Right kidney (tissue), 1 donor: Measurements from ENCODE around the gene CLEC16A.

Experiments used
- DNase-seq: peaks from one replicate; pipeline ENCODE4 v3.0.0-alpha.2; 2016

Gene CLEC16A

GRCh38 chr16:11144122-11144521 is 199.8 kb downstream of the CLEC16A start:
- DNase-seq: no peak

- DNase-seq: no peak
Observed at GRCh38 chr16:11145173-11145818, 200.9 kb downstream of the CLEC16A start.

DNA sequence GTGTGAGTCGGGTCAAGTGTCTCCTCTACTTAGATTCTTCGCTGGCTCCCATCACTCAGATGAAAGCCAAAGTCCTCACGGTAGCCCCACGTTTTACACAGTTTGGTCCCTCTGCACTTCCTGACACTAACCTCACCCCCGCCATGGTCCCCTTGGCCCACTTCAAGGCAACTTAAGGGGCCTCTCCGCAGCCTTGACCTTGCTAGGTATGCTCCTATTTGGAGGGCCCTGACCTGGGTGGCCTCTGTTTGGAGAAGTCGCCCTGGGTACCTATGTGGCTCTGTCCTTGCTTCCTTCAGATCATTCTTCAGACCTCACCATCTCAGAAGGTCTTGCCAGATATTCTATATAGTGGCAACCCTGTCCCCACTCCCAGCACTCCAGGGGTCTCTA is 201.5 kb downstream of the CLEC16A start:
- DNase-seq: no peak

DNA sequence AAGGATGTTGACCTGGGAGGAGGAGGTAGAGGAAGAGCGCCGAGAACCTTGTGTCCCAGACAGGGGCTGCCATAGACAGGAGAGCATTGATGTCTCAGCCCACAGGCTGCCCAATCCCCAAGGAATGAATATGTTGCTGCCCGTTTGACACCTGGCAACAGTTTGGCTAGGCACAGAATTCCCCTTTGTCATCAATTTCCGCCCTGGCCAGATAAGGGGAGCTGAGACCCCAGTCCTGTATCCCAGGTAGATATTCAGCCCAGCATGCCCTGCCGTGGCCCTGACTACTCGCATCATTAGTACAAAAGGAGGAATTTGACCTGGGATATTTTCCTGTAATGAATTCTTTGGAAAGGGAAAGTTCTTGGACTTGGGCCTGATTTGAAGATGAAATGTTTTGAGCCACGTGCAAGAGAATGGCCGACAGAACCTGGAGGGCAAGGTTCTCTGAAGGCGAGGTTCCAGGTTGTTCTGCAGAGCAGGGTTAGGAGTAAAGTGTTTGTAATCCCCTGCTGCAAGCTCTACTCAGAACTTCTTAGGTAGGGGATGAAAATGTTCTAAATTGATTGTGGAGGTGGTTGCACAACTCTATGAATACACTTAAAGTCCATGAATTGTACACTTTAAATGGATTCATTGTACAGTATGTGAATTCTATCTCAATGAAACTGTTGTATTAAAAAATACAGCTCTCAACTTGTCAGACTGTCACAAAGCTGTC is 202.8 kb downstream of the CLEC16A start:
- no peak for DNase-seq

GRCh38 chr16:11147754-11148444 is 203.5 kb downstream of the CLEC16A start:
- no peak for DNase-seq

- DNase-seq: no peak
Observed at GRCh38 chr16:11149011-11149616, 204.8 kb downstream of the CLEC16A start.

DNA sequence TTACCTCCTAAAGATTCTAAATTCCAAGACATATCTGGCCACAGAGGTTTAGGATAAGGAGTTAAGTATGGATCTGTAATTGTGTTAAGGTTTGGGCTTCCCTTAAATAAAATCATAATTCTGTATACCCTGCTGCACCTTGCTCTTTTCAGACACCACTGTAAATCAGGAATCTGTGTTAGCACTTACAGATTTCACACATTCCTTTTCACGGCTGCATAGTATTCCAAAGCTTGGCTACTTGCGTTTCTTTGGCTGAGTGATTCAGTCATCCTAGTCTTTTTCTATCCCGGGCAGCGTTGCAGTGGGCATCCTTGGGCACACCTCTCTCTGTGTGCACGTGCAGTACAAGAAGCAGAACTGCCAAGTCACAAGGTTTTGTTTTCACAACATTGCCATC is 205.8 kb downstream of the CLEC16A start:
- DNase-seq: no peak

- no peak for DNase-seq
Observed at GRCh38 chr16:11151156-11151884, 207.0 kb downstream of the CLEC16A start.

DNA sequence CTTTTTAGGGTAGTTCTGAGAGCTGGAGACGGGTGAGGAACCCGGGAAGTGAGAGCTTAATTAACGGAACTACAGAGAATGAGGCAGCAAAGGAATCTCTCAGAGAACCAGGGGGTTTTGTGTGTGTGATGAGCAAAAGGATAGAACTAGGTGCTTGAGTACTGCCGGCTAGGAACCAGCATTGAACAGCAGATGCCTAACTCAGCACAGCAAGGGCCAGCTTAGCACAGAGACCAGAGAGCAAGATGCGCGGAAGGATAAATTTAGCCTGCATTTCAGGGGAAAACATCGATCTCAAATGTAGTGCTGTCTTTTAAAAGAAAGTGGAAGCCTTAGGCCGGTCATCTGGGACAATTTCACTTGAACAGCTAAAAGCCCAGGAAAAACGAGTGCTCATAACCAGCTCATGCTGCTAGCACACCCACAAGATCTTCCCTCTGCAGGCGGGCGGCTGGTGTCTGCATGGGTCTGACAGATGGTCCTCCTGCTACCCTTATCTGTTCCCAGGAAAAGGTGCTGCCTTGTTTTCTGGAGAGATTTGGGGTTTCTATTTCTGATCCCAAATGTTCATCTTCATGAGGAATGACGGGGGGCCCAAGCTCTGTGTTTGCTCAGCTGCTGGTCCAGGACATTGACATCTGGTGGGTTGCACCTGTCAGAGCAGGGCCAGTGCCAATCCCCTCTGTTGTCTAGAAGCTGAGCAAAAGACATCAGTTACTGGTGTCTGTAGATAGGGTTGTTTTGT is 207.7 kb downstream of the CLEC16A start:
- no peak for DNase-seq

- no peak for DNase-seq
Observed at GRCh38 chr16:11152677-11153331, 208.4 kb downstream of the CLEC16A start.

- no peak for DNase-seq
Observed at GRCh38 chr16:11155284-11155806, 211.0 kb downstream of the CLEC16A start.

DNA sequence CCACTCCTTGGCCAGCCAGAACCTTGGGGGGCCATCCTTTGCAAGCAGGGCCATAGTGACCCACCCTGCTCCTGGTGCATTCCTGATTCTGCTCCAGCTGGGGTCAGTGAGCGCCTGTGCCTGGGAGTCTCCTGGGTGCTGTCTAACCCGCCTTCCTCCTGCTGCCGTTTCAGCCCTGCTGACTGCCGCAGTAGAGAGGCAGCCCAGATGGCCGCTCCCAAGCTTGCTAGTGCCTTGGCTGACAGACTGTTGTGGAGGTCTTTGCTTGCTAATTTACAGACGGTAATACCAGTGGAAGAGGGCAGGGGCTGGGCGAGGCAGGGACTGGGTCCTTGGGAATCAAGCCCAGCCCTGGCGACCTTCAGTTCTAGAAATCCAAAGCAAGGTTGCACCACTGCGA is 212.0 kb downstream of the CLEC16A start:
- DNase-seq: no peak

- DNase-seq: no peak
Observed at GRCh38 chr16:11157143-11157542, 212.8 kb downstream of the CLEC16A start.

GRCh38 chr16:11158018-11158417 is 213.7 kb downstream of the CLEC16A start:
- no peak for DNase-seq

DNA sequence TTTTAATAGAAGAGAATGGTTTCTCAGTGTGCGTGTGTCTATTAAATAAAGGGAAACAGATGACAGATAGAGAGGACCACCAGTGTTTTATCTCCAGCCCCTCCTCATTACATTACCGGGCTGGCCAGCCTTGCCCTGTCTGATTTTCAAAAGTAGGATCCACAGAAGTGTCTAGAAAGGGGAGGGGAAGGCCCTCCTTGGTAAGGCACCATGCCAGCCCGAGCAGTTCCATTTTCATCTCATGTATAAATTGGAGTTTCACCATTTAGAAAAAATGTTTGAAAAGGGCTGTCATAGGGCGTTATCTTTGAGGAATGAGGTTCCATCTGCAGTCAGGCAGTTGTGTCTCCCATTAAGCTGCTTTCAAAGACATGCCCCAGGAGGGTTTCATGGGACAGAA is 214.9 kb downstream of the CLEC16A start:
- no peak for DNase-seq

DNA sequence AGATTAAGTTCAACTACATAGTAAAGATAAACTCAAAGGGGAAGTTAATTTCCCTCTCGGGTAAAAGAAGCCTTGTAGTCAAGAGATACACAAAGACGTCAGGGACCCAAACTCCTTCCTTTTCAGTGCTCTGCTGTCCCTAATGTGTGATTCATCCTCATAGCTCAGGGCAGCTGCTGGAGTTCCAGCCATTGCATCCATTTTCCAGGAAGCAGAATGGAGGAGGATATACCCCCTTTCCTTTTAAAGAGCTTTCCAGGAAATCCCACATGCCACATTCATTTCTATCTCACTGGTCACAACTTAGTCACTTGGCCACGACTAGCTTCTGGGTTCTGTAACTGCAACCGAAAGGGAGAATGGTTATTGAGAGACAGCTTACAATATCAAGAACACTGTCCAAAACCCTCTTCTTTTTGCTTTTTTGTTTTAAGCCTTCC is 216.3 kb downstream of the CLEC16A start:
- no peak for DNase-seq

- no peak for DNase-seq
Observed at GRCh38 chr16:11161439-11161838, 217.1 kb downstream of the CLEC16A start.

DNA sequence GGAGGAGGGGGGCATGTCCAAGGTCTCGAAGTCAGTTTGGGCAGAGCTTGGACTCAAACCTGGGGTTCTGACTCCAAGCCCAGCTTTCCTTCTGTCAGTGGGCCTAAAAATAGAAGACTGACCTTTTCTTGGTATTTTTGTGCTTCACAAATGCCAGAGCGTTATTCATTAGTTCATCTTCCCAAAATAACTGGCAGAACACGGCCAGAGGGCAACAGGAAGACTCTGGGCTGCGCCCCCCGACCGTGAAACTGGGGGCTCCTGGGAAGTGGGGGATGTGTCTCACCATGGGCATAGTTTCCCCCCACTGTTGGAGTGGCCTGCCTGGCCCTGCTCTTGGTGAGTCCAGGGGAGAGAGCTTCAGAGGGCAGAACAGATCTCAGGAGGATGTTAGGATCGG is 217.6 kb downstream of the CLEC16A start:
- DNase-seq: no peak

- no peak for DNase-seq
Observed at GRCh38 chr16:11162586-11163268, 218.4 kb downstream of the CLEC16A start.

- DNase-seq: peak; percentile 53
Observed at GRCh38 chr16:11163761-11164261, 219.4 kb downstream of the CLEC16A start.
